GM18517 (cell line): ENCODE measurements around the gene MMP3.

ENCODE experiments used
- ATAC-seq: cut with Tn5 transposase; IDR thresholded peaks from one replicate; pipeline ENCODE4 v1.9.1; 2021; ENCODE audit warnings: mild to moderate bottlenecking, moderate library complexity; ENCODE audit not compliant: unreplicated experiment

Gene MMP3

DNA sequence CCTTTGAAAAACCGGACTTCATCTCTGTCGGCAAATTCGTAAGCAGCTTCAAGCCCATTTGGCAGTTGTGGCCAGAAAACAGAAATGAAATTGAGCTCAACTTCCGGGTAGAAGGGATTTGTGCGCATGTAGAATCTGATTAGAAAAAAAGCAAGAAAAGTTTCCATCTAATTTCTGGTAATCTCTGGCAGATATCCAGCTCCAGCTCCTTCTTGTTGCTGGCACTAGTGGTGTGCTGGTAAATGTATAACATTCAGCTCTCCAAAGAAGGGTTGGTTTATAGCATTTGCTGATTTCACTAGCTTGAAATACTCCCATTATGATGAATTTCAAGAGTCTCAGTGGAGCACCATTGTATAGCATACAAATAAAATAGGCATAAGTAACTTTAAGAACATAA lies 50.8 kb downstream of the MMP3 start:
- no peak for ATAC-seq

- ATAC-seq = no peak
Measured at GRCh38 chr11:102791271-102792036, 52.0 kb downstream of the MMP3 start.

GRCh38 chr11:102788334-102788995 lies 54.9 kb downstream of the MMP3 start:
- ATAC-seq = no peak
